Body of pancreas (tissue), 4 donors: ENCODE data around the gene RBM24. TPM values are rescaled to one million over a fixed set of nuclear protein-coding genes. Genes with fewer than 3 reads are reported as not detected.

Experiments used
- ATAC-seq: fragments of 150-250 bp; one replicate; pipeline ENCODE4 v1.9.1; 2016
- DNase-seq, 4 donors: peaks; one replicate each; pipeline ENCODE4 v3.0.0-alpha.2; 2019
- H3K27ac ChIP-seq, 4 donors: fragments of 200-600 bp; sonication (generic); 1 replicate in 3 of 4; 2 replicates in 1 of 4; pipeline versions ENCODE4 v1.5.1 to v1.6.1; 2016 to 2019; ENCODE audit warnings: mild to moderate bottlenecking in 1 of 4, mixed read lengths in 1 of 4, moderate library complexity in 1 of 4
- H3K27me3 ChIP-seq, 2 donors: fragments of 200-600 bp; sonication (generic); one replicate each; pipeline ENCODE4 v1.6.0; 2016; ENCODE audit warnings: mild to moderate bottlenecking in 1 of 2
- H3K36me3 ChIP-seq, 2 donors: fragments of 200-600 bp; sonication (generic); replicated peaks in 1 of 2; 2 replicates each; pipeline ENCODE4 v1.5.1; 2016; ENCODE audit warnings: low read depth in 2 of 2; ENCODE audit not compliant: insufficient read depth in 1 of 2
- H3K4me1 ChIP-seq: fragments of 200-600 bp; sonication (generic); one replicate; pipeline ENCODE4 v1.6.0; 2016
- H3K4me3 ChIP-seq, 2 donors: fragments of 200-600 bp; sonication (generic); 1 replicate in 1 of 2; 2 replicates in 1 of 2; pipeline ENCODE4 v1.5.1; 2016 to 2019
- H3K9me3 ChIP-seq, 3 donors: fragments of 200-600 bp; sonication (generic); 1 replicate in 2 of 3; 2 replicates in 1 of 3; pipeline ENCODE4 v1.5.1; 2016
- POLR2A ChIP-seq, 3 donors: fragments of 450-650 bp; IDR thresholded peaks; one replicate each; pipeline ENCODE4 v1.6.1; 2016; ENCODE audit warnings: antibody characterized with exemption in 3 of 3, mild to moderate bottlenecking in 2 of 3
- WGBS, 2 donors: methylation state at CpG; one replicate each; pipeline ENCODE4 v1.1.5; 2017; 5-methylcytosine and 5-hydroxymethylcytosine counted together
- intact Hi-C: fragments of 100-400 bp; cut with DNase I; formaldehyde crosslinking; loops from one replicate; pipeline ENCODE4 v1.15.1; 2023
- total RNA-seq, 2 donors: library from RNA; depleted of rRNA; stranded (reverse); fragments of >200 nt; gene quantifications; one replicate each; pipeline ENCODE4 v1.1.0, GENCODE V29; 2016
- TF ChIP-seq, protein P1 (sequence below), 7 experiments: fragments of 450-650 bp in 4 of 7; fragments of 200-600 bp in 3 of 7; sonication (generic) in 3 of 7; IDR thresholded peaks; one replicate each; pipeline ENCODE4 v1.5.1; 2016 to 2019; ENCODE audit warnings: antibody characterized with exemption in 7 of 7

Gene RBM24
- total RNA-seq, 2 donors from 2014 or later = 2.3 TPM; not detected in 1

GRCh38 chr6:17299750-17300149 is 18.6 kb downstream of the RBM24 start:
- H3K36me3 ChIP-seq = no peaks in the 10 kb centered on the region
- H3K27me3 ChIP-seq = no peaks in the 10 kb centered on the region
- no peak for TF ChIP-seq POLR2A (IDR thresholded peaks at IDR 0.05)
- TF ChIP-seq, protein P1, sequence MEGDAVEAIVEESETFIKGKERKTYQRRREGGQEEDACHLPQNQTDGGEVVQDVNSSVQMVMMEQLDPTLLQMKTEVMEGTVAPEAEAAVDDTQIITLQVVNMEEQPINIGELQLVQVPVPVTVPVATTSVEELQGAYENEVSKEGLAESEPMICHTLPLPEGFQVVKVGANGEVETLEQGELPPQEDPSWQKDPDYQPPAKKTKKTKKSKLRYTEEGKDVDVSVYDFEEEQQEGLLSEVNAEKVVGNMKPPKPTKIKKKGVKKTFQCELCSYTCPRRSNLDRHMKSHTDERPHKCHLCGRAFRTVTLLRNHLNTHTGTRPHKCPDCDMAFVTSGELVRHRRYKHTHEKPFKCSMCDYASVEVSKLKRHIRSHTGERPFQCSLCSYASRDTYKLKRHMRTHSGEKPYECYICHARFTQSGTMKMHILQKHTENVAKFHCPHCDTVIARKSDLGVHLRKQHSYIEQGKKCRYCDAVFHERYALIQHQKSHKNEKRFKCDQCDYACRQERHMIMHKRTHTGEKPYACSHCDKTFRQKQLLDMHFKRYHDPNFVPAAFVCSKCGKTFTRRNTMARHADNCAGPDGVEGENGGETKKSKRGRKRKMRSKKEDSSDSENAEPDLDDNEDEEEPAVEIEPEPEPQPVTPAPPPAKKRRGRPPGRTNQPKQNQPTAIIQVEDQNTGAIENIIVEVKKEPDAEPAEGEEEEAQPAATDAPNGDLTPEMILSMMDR (IDR thresholded peaks at IDR 0.05) = no peak
- no peaks in the 10 kb centered on the region for H3K9me3 ChIP-seq
- H3K4me3 ChIP-seq = no peak overlapping the region
- H3K4me1 ChIP-seq = no peaks in the 10 kb centered on the region
- no peak overlapping the region for H3K27ac ChIP-seq
- DNase-seq (no peak), ATAC-seq (no peak)
- 48 to 75% methylated on average over 1 of the region's 1 CpG for WGBS, 2 donors
- intact Hi-C loops = no loop called here

GRCh38 chr6:17300637-17301036 is 19.5 kb downstream of the RBM24 start:
- Histone ChIP-seq H3K4me1 (no peaks in the 10 kb centered on the region), H3K9me3 (no peaks in the 10 kb centered on the region), H3K4me3 (no peak overlapping the region), H3K27ac (no peak overlapping the region), H3K36me3 (no peaks in the 10 kb centered on the region), H3K27me3 (no peaks in the 10 kb centered on the region)
- no peak for ATAC-seq
- no peak for TF ChIP-seq POLR2A (IDR thresholded peaks at IDR 0.05)
- TF ChIP-seq, protein P1 (IDR thresholded peaks at IDR 0.05) = no peak
- DNase-seq = no peak
- 83 to 88% methylated on average over 5 of the region's 5 CpGs for WGBS, 2 donors
- intact Hi-C loops = no loop called here

DNA sequence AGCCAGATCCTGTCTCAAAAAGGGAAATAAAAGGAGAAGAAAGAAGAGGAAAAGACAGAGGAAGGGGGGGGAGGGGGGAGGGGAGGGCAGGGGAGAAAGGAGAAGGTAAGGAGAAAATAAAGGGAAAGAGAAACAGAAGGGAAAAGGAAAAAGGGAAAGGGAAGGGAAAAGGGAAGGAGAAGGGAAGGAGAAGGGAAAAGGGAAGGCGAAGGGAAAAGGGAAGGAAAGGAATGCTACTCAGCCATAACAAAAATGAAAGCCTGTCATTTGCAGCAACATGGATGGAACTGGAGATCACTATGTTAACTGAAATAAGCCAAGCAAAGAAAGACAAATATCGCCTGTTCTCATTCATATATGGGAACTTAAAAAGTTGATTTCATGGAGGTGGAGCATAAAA is 22.3 kb downstream of the RBM24 start:
- TF ChIP-seq POLR2A (IDR thresholded peaks at IDR 0.05) = no peak
- TF ChIP-seq, protein P1 (IDR thresholded peaks at IDR 0.05) = no peak
- WGBS, 2 donors = 78 to 98% methylated on average over 2 of the region's 2 CpGs

GRCh38 chr6:17305219-17306001 is 24.2 kb downstream of the RBM24 start:
- Histone ChIP-seq H3K36me3 (no peaks in the 10 kb centered on the region), H3K27ac (no peak overlapping the region), H3K4me3 (no peak overlapping the region), H3K27me3 (no peaks in the 10 kb centered on the region), H3K4me1 (no peaks in the 10 kb centered on the region), H3K9me3 (no peaks in the 10 kb centered on the region)
- intact Hi-C loops = no loop called here
- ATAC-seq = no peak
- TF ChIP-seq, protein P1 (IDR thresholded peaks at IDR 0.05) = no peak
- no peak for TF ChIP-seq POLR2A (IDR thresholded peaks at IDR 0.05)
- 22 to 28% methylated on average over 10 of the region's 10 CpGs for WGBS, 2 donors
- no peak for DNase-seq

More for the DNA sequence above, 22.3 kb downstream of the RBM24 start:
- H3K27me3 ChIP-seq = no peaks in the 10 kb centered on the region
- no peaks in the 10 kb centered on the region for H3K9me3 ChIP-seq
- ATAC-seq (no peak), DNase-seq (no peak)
- H3K27ac ChIP-seq = no peak overlapping the region
- no peaks in the 10 kb centered on the region for H3K4me1 ChIP-seq
- intact Hi-C loops = no loop called here
- no peak overlapping the region for H3K4me3 ChIP-seq
- no peaks in the 10 kb centered on the region for H3K36me3 ChIP-seq
